ENCODE measurements around the gene POLR2E.

DNA sequence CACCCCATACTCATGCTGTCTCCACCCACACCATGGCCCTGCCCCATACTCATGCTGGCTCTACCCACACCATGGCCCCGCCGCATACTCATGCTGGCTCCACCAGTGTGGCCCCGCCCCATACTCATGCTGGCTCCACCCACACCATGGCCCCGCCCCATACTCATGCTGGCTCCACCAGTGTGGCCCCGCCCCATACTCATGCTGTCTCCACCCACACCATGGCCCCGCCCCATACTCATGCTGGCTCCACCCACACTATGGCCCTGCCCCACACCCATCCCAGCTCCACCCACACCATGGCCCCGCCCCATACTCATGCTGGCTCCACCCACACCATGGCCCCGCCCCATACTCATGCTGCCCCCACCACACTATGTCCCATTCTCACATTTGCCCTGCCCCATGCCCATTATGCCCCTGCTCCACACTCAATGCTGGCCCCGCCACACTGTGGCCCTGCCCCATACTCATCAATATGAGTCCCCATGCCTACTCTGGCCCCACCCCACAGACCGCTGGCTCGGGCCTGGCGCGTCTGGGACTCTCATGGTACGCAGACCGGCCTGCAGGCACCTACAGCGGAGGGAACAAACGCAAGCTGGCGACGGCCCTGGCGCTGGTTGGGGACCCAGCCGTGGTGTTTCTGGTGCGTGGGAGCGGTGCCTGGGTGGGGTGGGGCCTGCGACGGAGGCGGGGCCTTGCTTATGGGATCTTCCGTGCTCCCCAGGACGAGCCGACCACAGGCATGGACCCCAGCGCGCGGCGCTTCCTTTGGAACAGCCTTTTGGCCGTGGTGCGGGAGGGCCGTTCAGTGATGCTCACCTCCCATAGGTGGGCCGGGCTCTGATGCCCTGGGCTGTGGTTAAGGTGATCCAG, 31.9 kb downstream of the POLR2E start:
- TF ChIP-seq, protein P1, sequence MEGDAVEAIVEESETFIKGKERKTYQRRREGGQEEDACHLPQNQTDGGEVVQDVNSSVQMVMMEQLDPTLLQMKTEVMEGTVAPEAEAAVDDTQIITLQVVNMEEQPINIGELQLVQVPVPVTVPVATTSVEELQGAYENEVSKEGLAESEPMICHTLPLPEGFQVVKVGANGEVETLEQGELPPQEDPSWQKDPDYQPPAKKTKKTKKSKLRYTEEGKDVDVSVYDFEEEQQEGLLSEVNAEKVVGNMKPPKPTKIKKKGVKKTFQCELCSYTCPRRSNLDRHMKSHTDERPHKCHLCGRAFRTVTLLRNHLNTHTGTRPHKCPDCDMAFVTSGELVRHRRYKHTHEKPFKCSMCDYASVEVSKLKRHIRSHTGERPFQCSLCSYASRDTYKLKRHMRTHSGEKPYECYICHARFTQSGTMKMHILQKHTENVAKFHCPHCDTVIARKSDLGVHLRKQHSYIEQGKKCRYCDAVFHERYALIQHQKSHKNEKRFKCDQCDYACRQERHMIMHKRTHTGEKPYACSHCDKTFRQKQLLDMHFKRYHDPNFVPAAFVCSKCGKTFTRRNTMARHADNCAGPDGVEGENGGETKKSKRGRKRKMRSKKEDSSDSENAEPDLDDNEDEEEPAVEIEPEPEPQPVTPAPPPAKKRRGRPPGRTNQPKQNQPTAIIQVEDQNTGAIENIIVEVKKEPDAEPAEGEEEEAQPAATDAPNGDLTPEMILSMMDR (conservative IDR thresholded peaks at IDR 0.05; ENCODE audit: low read length), result no peak
- no peak for TF ChIP-seq EZH2phosphoT487 (IDR thresholded peaks at IDR 0.05; ENCODE audit: borderline replicate concordance)

All from Loucy (cell line).